ENCODE results near the gene IFT20.
"Not testable (repeated sequence)": the region's sequence is repeated elsewhere in the genome, so short reads cannot be mapped to it uniquely, and the experiment has no call there.

IFT20 gene

GRCh38 chr17:28317099-28317965 lies 17.9 kb downstream of the IFT20 start:
- in situ Hi-C loops (cut with MboI; ENCODE audit: low sequenced_read_pairs), result no loop called here

GRCh38 chr17:28315846-28316705 lies 19.2 kb downstream of the IFT20 start:
- in situ Hi-C loops (cut with MboI; ENCODE audit: low sequenced_read_pairs), result no loop called here

DNA sequence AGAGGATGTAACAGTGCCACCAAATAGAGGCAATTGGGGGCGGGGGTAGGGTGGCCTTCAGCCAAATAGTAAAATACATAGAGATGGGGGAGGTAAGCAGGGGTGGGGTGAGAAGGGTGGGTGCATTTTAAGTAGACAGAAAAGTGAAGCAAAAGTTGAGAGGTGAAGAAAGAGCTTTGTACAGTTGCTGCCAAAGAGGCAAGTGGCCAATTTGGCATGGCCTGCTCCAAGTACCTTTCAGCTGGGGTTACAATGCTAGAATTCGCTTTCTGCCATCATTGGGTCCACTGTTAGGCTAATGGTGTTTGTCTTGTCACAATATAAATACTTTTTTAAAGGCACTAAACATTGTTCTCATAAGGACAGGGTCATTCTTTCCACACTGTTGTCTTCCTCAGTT lies 21.4 kb downstream of the IFT20 start:
- in situ Hi-C loops (cut with MboI; ENCODE audit: low sequenced_read_pairs), result no loop called here

DNA sequence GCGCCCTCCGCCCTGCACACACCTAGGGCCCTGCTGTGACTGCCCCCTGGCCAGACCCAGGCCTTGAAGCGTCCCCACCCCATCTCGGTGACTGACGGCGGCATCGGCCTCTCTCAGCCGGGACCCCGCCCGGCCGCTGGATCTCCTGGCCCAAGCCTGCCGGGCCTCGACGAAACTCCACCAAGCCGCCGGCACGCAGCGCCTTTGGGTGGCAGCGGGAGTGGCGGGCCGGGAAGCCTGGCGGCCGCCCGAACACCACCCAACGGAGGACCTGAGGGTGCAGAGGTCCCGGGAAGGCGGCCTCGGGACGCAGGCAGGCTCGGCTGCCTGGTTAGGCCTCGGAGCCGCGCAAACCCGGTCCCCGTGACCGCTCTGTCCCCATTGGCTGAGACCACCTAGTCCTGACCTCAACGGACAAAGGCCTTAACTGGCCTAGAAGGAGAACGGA lies 28.3 kb downstream of the IFT20 start:
- in situ Hi-C loops (cut with MboI; ENCODE audit: low sequenced_read_pairs), result no loop called here

- in situ Hi-C loops (cut with MboI; ENCODE audit: low sequenced_read_pairs), result no loop called here
Measured at GRCh38 chr17:28298449-28298848, 36.8 kb downstream of the IFT20 start.

GRCh38 chr17:28295677-28296578 lies 39.3 kb downstream of the IFT20 start:
- in situ Hi-C loops (cut with MboI; ENCODE audit: low sequenced_read_pairs), result no loop called here

DNA sequence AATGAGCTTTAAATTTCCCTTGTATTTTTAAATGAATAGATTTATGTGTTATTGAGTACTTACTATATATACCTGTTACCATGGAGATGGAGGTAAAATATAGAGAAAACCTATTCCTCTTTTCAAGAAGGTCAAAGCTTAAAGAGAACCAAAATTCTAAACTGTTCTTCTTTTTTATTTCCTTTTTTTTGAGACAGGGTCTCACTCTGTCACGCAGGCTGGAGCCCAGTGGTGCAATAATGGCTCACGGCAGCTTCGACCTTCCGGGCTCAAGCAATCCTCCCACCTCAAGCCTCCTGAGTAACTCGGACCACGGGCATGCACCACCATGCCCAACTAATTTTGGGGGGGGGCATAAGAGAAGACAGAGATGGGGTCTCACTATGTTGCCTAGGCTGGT lies 41.3 kb downstream of the IFT20 start:
- in situ Hi-C loops (cut with MboI; ENCODE audit: low sequenced_read_pairs), result no loop called here

DNA sequence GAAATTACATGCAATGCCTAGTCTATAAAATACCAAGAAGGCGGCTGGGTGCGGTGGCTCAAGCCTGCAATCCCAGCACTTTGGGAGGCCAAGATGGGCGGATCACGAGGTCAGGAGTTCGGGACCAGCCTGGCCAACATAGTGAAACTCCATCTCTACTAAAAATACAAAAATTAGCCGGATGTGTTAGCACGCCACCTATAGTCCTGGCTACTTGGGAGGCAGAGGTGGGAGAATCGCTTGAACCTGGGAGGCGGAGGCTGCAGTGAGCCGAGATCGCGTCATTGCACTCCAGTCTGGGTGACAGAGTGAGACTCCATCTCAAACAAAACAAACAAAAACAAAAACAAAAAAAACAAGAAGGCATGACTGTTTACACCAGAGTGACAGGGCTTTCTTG lies 42.4 kb downstream of the IFT20 start:
- in situ Hi-C loops (cut with MboI; ENCODE audit: low sequenced_read_pairs), result not testable (repeated sequence)

- in situ Hi-C loops (cut with MboI; ENCODE audit: low sequenced_read_pairs), result no loop called here
Measured at GRCh38 chr17:28291780-28292330, 43.4 kb downstream of the IFT20 start.

DNA sequence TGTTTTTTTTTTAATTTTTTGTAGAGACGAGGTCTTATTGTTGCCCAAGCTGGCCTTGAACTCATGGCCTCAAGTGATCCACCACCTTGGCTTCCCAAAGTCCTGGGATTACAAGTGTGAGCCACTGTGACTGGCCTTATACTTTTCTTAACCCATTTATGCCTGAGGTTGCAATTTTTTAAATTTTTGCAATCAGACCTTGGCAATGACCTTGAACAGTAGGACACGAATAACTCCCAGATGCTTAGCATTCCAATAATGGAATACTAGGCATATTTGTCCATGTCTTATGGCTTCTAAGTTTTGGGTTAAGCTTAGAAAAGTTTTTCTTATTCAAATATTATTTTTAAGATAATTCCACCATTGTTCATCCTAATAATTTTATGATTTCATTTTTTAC lies 44.6 kb downstream of the IFT20 start:
- in situ Hi-C loops (cut with MboI; ENCODE audit: low sequenced_read_pairs), result no loop called here

- in situ Hi-C loops (cut with MboI; ENCODE audit: low sequenced_read_pairs), result no loop called here
Measured at GRCh38 chr17:28285965-28286364, 49.3 kb downstream of the IFT20 start.

GRCh38 chr17:28282596-28282995 lies 52.7 kb downstream of the IFT20 start:
- in situ Hi-C loops (cut with MboI; ENCODE audit: low sequenced_read_pairs), result no loop called here

- in situ Hi-C loops (cut with MboI; ENCODE audit: low sequenced_read_pairs), result no loop called here
Measured at GRCh38 chr17:28280826-28281225, 54.4 kb downstream of the IFT20 start.

DNA sequence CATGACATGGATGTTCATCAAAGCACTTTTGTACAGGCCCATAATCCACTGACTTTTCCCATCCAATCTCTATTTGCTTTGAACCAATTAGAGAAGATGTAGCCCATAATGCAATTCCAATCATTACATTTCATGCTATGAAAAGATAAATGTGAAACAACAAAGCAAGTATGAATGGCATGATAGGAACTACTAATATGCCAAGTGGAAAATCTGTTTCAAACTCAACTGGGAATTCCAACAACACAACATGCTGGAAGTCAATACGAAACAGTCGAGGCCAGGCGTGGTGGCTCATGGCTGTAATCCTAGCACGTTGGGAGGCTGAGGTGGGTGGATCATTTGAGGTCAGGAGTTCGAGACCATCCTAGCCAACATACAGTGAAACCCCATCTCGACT lies 55.9 kb downstream of the IFT20 start:
- in situ Hi-C loops (cut with MboI; ENCODE audit: low sequenced_read_pairs), result no loop called here

All from HL-60/S4 treated with retinoic acid at 250 ng/mL for 4 days and 3 days (cell line).